A673 (cell line): ENCODE results near the gene EPB41L4A.

Experiments used
- CTCF ChIP-seq: fragments of 300-800, 200-600 bp; sonication (generic); conservative IDR thresholded peaks from 2 replicates; pipeline ENCODE4 v1.5.1; 2017; ENCODE audit warnings: low read depth, mild to moderate bottlenecking, antibody characterized with exemption, low read length, moderate library complexity, mixed read lengths
- EZH2 ChIP-seq: fragments of 200-600 bp; sonication (generic); IDR thresholded peaks from 2 replicates; pipeline ENCODE4 v1.6.1; 2017; ENCODE audit warnings: borderline replicate concordance, low read depth, mild to moderate bottlenecking, mixed read lengths, antibody characterized with exemption, low read length; ENCODE audit not compliant: poor library complexity, severe bottlenecking

- TF ChIP-seq CTCF (no peak), EZH2 (no peak)
Observed at GRCh38 chr5:112283943-112284929, 134.8 kb downstream of the EPB41L4A start.
